Activated CD8-positive, alpha-beta T cell treated with anti-CD3 and anti-CD28 coated beads for 36 hours (primary cell): ENCODE measurements around the gene MAL. TPM values are rescaled to one million over a fixed set of nuclear protein-coding genes. Genes with fewer than 3 reads are reported as not detected.

Experiments used
- ATAC-seq: fragments of 200-7000 bp; cut with Tn5 transposase; one replicate; pipeline ENCODE4 v1.10.0; 2021; ENCODE audit warnings: mild to moderate bottlenecking, moderate library complexity
- CTCF ChIA-PET: fragments of 350-600 bp; sonication (Branson Sonifier 250); formaldehyde crosslinking; loops from one replicate; lab custom pipeline; 2021; ENCODE audit warnings: antibody characterized with exemption; lab: Charles Lee
- POLR2A ChIA-PET: fragments of 350-600 bp; sonication (Branson Sonifier 250); formaldehyde crosslinking; loops from one replicate; lab custom pipeline; 2021; ENCODE audit warnings: antibody characterized with exemption; lab: Charles Lee
- DNase-seq: peaks from one replicate; pipeline ENCODE4 v3.0.0-alpha.2; 2020
- H3K27ac Mint-ChIP-seq: one replicate; pipeline ENCODE4 v1.8.0; 2021; ENCODE audit warnings: mild to moderate bottlenecking, mixed read lengths
- H3K27me3 Mint-ChIP-seq: one replicate; pipeline ENCODE4 v1.8.0; 2021; ENCODE audit warnings: mixed read lengths
- H3K36me3 Mint-ChIP-seq: one replicate; pipeline ENCODE4 v1.8.0; 2021; ENCODE audit warnings: low read depth, mixed read lengths
- H3K4me1 Mint-ChIP-seq: one replicate; pipeline ENCODE4 v1.8.0; 2021; ENCODE audit warnings: low read depth, mixed read lengths
- H3K4me3 Mint-ChIP-seq: one replicate; pipeline ENCODE4 v1.8.0; 2021; ENCODE audit warnings: mild to moderate bottlenecking, moderate library complexity, mixed read lengths
- H3K9me3 Mint-ChIP-seq: one replicate; pipeline ENCODE4 v1.8.0; 2021; ENCODE audit warnings: mixed read lengths
- intact Hi-C: fragments of 100-400 bp; cut with micrococcal nuclease; formaldehyde crosslinking; loops from one replicate; pipeline ENCODE4 v1.10.0; 2022
- total RNA-seq, 2 experiments: library from RNA; stranded (reverse); gene quantifications; one replicate each; pipeline ENCODE4 v1.2.3, GENCODE V29; 2021
- TF ChIP-seq, protein P1 (sequence below): fragments of 200-600 bp; IDR thresholded peaks from one replicate; pipeline ENCODE4 v1.8.0; 2022; ENCODE audit warnings: antibody characterized with exemption, mild to moderate bottlenecking

The MAL gene
- total RNA-seq, 2 experiments from 2014 or later = 54.0 to 59.2 TPM

DNA sequence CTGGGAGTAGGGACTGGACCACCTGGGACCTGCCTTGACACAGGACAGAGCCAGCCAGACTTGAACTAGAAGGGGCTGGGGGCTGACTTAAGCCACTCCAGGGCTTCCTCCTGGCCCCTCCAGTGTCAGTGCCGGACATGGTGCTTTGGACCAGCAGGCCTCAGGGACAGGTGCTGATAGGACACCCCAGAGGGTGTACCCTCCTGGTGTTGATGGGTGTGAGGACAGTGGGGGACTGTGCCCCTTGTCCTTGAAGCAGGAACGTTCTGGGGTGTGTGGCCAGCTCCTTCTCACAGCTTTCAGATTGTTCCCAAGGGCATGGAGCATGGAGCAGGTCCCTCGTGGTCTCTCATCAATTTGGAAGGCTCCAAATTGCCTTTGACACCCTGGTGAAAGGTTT is 6.8 kb downstream of the MAL start:
- Mint-ChIP-seq H3K36me3 (peaks cover 15% of the 10 kb centered on the region), H3K27me3 (no peaks in the 10 kb centered on the region), H3K9me3 (peaks cover 10% of the 10 kb centered on the region), H3K27ac (no peak overlapping the region), H3K4me3 (no peak overlapping the region), H3K4me1 (peaks cover 70% of the 10 kb centered on the region)
- no peak for ATAC-seq
- ChIA-PET POLR2A (interaction anchor here (0.9 to 1.1 kb wide), 2 partner anchors 11 to 44 kb away, joined by 4 read pairs; no protein-coding TSS in a partner anchor), CTCF (interaction anchor here (1.0 to 2.6 kb wide), 5 partner anchors 10 to 47 kb away, joined by 3 to 11 read pairs (median 4); no protein-coding TSS in a partner anchor)
- intact Hi-C loops = no loop called here
- TF ChIP-seq, protein P1, sequence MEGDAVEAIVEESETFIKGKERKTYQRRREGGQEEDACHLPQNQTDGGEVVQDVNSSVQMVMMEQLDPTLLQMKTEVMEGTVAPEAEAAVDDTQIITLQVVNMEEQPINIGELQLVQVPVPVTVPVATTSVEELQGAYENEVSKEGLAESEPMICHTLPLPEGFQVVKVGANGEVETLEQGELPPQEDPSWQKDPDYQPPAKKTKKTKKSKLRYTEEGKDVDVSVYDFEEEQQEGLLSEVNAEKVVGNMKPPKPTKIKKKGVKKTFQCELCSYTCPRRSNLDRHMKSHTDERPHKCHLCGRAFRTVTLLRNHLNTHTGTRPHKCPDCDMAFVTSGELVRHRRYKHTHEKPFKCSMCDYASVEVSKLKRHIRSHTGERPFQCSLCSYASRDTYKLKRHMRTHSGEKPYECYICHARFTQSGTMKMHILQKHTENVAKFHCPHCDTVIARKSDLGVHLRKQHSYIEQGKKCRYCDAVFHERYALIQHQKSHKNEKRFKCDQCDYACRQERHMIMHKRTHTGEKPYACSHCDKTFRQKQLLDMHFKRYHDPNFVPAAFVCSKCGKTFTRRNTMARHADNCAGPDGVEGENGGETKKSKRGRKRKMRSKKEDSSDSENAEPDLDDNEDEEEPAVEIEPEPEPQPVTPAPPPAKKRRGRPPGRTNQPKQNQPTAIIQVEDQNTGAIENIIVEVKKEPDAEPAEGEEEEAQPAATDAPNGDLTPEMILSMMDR = no peak
- no peak for DNase-seq

- DNase-seq (no peak), ATAC-seq (no peak)
- Mint-ChIP-seq H3K27ac (no peak overlapping the region), H3K9me3 (peaks cover 17% of the 10 kb centered on the region), H3K4me1 (peaks cover 72% of the 10 kb centered on the region), H3K4me3 (no peak overlapping the region), H3K27me3 (no peaks in the 10 kb centered on the region), H3K36me3 (peaks cover 20% of the 10 kb centered on the region)
- intact Hi-C loops = no loop called here
- CTCF ChIA-PET = interaction anchor here (1.0 to 2.6 kb wide), 7 partner anchors 10 to 49 kb away, joined by 3 to 15 read pairs (median 4); no protein-coding TSS in a partner anchor
- TF ChIP-seq, protein P1 = no peak
- POLR2A ChIA-PET = interaction anchor here (0.9 to 1.8 kb wide), 2 partner anchors 7 to 10 kb away, joined by 4 to 6 read pairs; partner anchors contain the start of gene MAL
These were observed 7.5 kb downstream of the MAL start for GRCh38 chr2:95032868-95033603.

DNA sequence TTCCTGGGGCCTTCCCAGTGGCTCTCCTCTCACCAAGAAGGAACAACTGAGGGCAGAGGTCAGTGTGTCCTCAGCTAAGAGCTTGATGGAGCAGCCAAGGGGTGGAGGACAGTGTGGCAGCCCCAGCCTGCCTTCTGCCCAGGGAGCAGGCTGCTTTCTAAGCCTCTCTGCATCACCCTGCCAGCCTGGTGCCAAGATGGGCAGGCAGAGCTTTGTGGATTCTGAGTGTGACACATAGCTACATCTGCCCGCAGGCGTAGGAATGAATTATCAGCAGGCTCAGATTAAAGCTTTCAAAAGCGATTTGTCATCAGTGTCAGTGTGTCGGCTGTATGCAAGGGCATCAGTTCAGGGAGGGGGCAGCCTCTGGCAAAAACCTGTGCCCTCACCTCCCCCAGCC is 8.7 kb downstream of the MAL start:
- H3K9me3 Mint-ChIP-seq = peaks cover 24% of the 10 kb centered on the region
- TF ChIP-seq, protein P1 = no peak
- no peak overlapping the region for H3K4me3 Mint-ChIP-seq
- ATAC-seq (peak; percentile 65), DNase-seq (no peak)
- H3K36me3 Mint-ChIP-seq = peaks cover 19% of the 10 kb centered on the region
- intact Hi-C loops = no loop called here
- ChIA-PET POLR2A (interaction anchor here (0.6 to 1.8 kb wide), 4 partner anchors 9 to 78 kb away, joined by 3 to 6 read pairs (median 3); partner anchors contain the start of gene MAL), CTCF (interaction anchor here (1.1 to 1.9 kb wide), 5 partner anchors 9 to 48 kb away, joined by 3 to 15 read pairs (median 5); no protein-coding TSS in a partner anchor)
- no peak overlapping the region for H3K27ac Mint-ChIP-seq
- peaks cover 76% of the 10 kb centered on the region for H3K4me1 Mint-ChIP-seq
- H3K27me3 Mint-ChIP-seq = no peaks in the 10 kb centered on the region

- CTCF ChIA-PET = interaction anchor here (1.2 to 1.9 kb wide), 4 partner anchors 9 to 41 kb away, joined by 3 to 15 read pairs (median 8); no protein-coding TSS in a partner anchor
- ATAC-seq = no peak
- H3K4me1 Mint-ChIP-seq = peaks cover 75% of the 10 kb centered on the region
- DNase-seq = no peak
- TF ChIP-seq, protein P1 = no peak
- H3K27ac Mint-ChIP-seq = no peak overlapping the region
- H3K9me3 Mint-ChIP-seq = peaks cover 24% of the 10 kb centered on the region
- peaks cover 18% of the 10 kb centered on the region for H3K36me3 Mint-ChIP-seq
- no peaks in the 10 kb centered on the region for H3K27me3 Mint-ChIP-seq
- no peak overlapping the region for H3K4me3 Mint-ChIP-seq
- POLR2A ChIA-PET = interaction anchor here (0.8 to 1.8 kb wide), 3 partner anchors 9 to 40 kb away, joined by 3 to 6 read pairs (median 3); partner anchors contain the start of gene MAL
- intact Hi-C loops = no loop called here
These were observed 9.3 kb downstream of the MAL start for GRCh38 chr2:95034818-95035217.
